NCI-H774 (cell line): Measurements from ENCODE around the gene KCNN1.
"Not testable (repeated sequence)": the region's sequence is repeated elsewhere in the genome, so short reads cannot be mapped to it uniquely, and the experiment has no call there.

Source experiments
- DNase-seq: peaks from one replicate; lab custom pipeline; 2025; lab: John Stamatoyannopoulos, UW

KCNN1 gene

DNA sequence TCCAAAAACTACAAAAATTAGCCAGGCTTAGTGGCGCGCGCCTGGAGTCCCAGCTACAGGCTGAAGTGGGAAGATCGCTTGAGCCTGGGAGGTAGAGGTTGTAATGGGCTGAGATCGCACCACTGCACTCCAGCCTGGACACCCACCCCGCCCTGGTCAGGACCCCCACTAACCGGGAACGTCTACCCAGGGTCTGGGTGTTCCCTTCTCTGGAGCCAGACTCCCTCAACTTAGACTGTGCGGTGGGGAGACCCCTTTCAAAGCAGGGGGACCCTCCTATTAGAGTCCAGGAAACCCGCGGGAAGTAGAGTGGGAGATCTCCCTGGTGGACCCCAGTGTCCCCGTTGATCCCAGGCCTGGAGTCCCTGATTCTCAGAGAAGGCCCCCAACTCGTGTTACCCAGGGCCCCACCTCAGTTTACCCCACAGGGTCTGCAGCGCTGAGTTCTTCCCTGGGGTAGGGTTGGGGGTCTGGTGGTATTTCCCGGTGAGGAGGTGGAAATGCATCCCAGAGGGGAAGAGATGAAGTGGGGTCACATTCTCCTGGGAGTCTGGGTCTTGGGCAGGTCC lies 35.0 kb downstream of the KCNN1 start:
- DNase-seq = no peak

DNA sequence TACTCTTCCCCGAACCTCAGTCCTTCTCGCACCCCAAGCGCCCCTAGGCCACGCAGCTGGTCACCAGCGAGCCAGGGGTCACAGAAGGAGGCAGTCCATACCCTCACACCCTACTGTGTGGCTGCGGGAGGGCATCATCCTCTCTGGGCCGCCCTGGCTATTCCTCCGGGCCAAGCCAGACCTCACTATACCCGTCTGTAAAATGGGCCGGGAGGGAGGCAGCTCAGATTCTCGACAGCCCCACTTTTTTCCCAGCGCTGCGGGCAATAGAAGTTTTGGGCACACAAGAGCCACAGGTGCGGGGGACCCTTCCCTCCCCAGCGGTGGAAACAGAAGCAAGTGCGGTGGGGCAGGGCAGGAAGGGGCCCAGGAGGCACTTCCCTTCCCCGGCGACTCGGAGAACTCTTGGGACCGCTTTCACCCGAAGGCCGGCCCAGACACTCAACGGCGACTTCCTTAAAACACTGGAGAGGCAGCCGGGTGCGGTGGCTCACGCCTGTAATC lies 35.5 kb downstream of the KCNN1 start:
- no peak for DNase-seq

DNA sequence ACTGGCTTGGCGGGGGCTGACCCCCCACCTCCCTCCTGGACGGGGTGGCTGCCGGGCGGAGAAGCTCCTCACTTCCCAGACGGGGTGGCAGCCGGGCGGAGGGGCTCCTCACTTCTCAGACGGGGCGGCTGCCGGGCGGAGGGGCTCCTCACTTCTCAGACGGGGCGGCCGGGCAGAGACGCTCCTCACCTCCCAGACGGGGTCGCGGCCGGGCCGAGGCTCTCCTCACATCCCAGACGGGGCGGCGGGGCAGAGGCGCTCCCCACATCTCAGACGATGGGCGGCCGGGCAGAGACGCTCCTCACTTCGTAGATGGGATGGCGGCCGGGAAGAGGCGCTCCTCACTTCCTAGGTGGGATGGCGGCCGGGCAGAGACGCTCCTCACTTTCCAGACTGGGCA lies 38.8 kb downstream of the KCNN1 start:
- DNase-seq = not testable (repeated sequence)

DNA sequence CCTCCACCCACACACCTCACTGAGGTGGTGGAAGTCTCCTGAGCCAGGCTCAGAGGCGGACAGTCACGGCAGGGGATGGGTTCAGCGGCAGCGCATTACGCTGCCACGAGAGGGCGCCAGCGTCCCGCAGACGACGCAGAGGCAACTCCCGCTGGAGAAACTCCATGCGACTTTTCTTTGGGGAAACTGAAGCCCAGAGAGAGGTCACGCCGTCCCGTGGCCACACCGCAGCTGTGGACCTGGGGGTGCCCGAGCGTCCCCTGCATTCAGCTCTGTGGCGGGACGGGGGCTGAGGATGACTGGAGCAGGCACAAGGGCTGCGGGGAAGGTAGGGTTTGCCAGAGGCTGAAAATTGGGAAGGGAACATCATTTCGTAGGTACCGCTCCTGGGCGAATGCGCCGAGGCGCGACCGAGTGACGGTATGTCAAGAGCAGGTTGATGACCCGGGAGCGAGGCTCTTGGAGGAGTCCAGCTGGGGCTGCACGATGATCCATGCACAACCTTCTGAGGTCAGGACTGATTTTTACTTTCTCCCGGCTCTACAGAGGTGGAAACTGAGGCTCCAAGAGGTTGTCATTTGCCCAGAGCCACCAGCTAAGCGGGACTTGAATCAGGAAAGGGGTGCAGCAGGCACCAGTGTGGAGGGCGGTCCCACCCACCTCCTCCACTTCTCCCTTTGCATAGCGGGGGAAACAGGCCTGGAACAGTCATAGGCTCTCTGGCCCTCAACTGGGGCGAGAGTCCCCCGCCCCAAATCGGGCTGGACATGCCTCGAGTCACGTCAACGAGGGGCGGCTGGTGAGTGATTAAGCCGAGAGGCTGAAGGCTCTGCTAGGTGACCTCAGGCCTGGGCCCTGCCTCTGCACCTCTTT lies 40.4 kb downstream of the KCNN1 start:
- DNase-seq = peak; percentile 58

DNA sequence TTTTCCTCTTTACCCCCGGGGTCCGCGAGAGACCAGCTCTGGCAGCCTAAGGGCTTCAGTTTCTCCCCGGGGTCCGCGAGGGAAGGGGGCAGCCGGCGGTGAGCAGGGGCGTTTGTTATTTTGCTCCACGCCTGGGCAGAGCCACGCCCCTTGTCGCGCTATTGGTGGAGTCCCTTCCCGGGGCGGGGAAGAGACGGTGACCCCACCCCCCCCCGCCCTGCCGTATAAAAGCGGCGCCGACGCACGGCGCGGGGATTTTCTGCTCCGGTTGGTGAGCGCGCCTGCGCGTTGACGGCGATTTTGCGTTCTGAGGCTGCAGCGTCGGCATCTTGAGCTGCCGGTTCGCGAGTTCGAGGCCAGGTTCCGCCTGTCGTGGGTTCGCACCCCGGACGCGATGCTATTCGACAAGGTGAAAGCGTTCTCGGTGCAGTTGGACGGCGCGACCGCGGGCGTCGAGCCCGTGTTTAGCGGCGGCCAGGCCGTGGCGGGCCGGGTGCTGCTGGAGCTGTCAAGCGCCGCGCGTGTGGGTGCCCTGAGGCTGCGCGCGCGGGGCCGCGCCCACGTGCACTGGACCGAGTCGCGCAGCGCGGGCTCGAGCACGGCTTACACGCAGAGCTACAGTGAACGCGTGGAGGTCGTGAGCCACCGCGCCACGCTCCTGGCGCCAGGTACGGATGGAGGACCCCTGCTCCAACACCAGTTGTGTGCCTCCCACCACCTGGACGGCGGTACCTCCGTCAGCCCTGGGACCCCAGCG lies 41.2 kb downstream of the KCNN1 start, which contains the start of gene ARRDC2:
ARRDC2 (plus strand) TSS at position 254 of the 757 bp plus-strand sequence; CDS start at position 395, 141 bp downstream.
- peak; percentile 86 for DNase-seq

DNA sequence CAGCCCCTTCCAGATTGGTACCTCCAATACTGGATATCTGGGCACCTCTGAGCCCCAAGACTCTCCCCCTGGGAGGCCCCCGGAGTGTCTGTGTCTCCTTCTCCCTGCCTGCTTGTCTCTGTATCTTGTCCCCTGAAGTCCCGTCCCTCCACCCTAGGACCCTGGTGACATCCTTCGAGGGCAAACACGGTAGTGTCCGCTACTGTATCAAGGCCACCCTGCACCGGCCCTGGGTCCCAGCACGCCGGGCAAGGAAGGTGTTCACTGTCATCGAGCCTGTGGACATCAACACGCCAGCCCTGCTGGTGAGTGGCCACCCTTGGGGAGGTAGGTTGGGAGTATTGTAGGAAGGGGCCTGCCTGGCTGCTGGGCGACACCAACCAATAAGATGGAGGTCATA lies 41.9 kb downstream of the KCNN1 start:
- no peak for DNase-seq

DNA sequence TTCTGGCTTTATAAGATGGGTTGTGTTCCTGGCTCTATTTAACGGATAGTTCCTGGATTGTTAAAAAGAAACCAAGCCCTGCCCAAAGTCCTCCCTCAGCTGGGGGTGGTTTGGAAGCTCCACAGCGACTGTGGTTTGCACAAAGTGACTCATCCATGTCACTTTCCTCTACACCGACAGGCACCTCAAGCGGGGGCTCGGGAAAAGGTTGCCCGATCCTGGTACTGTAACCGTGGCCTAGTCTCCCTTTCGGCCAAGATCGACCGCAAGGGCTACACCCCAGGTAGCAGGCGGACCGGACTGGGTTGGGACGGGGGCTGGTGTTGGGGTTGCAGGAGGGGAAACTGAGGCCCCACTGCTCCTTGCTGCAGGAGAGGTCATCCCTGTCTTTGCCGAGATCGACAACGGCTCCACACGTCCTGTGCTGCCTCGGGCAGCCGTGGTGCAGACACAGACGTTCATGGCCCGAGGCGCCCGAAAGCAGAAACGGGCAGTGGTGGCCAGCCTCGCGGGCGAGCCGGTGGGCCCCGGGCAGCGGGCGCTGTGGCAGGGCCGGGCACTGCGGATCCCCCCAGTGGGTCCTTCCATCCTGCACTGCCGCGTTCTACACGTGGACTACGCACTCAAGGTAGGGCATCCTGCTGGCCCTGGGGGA lies 42.6 kb downstream of the KCNN1 start:
- no peak for DNase-seq

DNA sequence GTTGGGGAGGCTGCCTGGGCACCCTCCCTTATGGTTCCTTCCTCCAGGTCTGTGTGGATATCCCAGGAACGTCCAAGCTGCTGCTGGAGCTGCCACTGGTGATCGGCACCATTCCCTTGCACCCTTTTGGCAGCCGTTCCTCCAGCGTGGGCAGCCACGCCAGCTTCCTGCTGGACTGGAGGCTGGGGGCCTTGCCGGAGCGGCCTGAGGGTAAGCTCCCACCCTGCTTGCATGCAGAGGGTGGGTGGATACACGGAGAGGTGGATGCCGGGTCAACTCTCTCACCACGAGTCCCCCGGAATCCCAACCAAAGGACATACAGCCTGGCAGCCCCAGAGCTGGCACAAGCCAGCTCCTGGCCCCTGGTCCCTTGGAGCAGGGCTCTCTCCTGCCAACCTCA lies 43.2 kb downstream of the KCNN1 start:
- no peak for DNase-seq

DNA sequence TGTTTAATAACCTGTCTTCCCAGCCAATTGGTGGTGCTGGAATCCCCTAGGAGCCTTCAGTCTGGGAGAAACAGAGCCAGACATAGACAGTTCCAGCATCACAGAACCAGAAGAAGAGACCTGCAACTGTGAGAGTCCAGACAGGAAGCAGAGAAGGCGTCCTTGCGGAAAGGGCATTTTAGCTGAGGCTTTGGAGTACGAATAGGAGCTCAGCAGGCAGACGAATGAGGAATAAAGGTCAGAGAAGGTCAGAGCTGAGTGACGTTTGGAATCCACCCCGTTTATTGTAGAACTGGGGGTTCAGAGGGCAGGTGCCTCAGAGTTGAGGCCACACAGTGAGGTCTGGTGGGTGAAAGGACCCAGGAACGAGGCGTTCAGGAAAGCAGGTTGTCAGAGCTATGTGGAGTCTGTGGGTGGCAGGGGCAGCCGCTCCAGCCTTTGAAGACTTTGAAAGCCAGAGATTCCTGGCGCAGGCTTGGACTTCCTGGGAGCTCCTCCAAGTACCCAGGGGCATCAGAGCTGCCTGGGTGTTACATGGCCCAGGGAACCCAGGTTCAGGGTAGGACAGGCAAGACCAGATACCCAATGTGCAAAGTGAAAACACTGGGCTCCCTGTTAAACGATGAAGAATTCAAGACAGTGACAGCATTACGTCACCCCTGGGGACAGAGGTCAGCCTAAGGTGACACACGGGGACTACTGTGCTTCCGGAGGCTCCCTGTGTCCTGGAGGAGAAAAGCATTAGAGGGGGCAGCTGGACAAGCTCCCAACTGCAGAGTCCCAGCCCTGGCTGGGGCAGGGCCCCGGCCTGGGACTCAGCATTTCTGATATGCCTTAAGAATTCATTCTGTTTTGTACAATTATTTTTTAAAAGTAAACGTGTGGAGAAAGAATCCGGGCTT lies 46.6 kb downstream of the KCNN1 start:
- DNase-seq = no peak

DNA sequence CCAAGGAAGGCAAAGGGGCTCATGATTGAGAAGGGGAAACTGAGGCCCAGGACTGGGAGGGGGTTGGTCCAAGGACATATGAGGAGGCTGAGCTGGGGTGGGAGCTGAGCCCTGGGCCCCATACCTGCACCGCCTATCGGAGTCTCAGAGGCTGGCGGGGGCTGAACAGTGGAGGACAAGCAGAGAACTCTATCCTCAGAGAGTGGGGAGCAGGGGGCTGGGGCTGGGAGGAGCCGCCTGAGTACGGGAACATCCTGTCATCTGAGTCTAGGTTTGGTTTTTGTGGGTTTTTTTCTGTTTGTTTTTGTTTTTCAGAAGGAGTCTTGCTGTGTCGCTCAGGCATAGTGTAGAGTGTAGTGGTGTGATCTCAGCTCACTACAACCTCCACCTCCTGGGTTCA lies 47.3 kb downstream of the KCNN1 start:
- no peak for DNase-seq

DNA sequence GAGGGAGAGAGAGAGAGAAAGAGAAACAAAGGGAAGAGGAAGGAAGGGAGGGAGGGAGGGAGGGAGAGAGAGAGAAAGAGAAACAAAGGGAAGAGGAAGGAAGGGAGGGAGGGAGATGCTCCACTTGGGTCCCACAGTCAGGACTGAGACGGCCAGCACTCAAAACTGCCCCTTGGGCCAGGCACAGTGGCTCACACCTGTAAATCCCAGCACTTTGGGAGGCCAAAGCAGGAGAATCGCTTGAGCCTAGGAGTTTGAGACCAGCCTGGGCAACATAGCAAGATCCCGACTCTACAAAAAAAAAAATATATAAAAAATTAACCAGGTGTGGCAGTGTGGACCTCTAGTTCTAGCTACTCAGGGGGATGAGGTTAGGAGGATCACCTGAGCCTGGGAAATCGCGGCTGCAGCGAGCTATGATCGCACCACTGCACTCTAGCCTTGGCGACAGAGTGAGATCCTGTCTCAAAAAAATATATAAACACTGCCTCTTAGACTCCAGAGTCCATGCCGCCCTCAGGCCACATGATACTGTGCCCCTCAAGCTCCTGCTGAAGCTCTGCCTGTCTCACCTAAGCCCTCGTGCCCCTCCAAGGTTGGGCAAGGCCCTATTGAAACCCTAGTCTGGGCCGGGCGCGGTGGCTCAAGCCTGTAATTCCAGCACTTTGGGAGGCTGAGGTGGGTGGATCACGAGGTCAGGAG lies 49.5 kb downstream of the KCNN1 start:
- no peak for DNase-seq

DNA sequence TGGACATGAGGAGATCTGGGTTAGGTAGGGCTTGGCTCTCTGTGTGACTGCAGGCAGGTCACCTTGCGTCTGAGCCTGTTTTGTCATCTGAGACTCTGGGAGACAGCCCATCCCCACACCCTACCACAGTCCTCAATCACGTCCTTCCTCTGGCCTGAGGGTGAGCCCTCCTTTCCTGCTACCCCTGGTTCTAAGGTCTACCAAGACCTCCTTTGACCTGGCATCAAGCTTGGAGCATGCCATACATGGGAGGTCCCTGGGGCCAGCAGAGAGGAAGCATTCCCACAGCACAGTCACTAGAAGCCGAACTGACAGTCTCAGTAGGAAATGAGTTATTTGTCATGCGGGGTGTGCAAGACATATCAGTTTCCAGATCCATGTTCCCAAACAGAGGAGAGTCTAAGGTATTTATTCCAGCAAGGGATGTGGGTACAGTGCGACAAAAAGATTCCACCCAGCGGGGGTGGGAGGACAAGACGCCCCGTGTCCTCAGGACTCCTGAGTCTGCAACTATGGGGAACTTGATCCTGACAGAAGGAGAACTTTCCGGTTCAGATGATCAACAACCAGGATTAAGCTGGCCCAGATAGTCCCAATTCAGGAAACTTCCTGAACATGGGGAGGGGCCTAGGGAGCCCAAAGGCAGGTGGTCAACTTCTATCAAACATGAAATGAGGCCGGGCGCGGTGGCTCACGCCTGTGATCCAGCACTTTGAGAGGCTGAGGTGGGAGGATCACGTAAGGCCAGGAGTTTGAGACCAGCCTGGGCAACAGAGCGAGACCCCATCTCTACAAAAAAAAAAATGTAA lies 50.6 kb downstream of the KCNN1 start:
- DNase-seq = no peak

DNA sequence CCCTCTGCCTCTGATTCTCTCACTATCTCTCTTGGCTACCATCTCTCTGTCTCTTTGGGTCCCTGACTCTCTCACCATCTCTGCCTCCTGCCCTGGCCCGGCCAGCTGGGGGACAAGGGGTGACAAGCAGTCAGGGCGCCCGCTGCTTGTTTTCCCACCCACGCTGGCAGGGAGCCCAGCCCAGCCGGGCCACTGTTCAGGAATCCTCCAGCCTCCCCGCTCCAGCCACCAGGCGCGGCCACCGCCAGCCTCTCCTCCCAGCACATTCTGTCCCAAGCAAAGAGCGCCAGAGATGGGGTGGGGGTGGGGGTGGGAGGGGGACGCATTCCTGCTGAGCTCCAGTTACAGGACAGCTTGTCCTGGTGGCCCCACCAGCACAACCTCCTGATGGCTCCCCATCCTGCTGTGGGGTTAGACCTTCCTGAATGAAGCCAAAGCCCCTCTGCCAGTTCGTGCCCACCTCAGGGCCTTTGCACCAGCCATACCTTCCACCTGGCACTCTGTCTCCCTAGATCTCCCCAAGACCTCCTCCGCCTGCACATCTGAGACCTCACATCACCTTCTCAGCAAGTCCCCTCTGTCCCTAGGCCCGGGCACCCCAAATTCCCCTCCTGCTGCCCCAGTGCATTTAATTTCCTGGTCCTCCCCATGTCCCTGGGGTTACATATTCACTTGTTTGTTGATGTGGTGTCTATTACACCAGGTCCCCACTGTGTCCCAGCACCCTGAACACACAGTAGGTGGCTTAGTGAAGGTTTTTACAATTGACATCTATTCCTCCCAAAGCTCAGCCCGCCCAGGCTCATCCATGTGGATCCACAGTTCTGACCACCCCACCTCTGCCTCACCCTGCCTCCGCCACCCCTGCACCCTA lies 53.5 kb downstream of the KCNN1 start:
- no peak for DNase-seq

DNA sequence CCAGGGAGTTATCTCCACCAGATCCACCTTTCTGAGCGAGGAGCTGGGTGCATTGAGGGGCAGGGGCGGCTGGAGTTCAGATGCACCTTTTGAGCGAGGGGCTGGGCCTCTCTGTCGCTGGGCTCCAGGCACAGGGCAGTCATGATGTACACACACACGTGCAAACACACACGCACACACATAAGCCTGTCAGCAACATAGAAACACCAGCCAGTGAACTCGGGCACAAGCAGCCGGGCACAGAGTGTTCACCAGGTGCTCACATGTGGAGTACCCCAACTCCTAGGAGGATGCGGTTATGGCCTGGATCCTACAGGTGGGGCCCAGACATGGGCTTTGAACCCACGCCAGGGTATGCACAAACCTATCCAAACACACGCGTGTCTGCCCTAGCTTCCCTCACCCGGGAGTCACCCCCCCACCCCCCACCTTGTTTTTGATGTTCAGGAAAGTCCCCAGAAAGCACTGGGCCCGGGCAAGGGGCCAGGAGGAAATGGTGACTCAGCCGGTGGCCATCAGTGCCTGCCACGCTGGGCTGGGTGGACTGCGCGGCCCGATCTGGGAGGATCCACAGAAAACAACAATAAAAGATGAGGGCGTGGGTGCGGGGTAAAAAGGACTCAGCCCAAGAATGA lies 54.3 kb downstream of the KCNN1 start:
- no peak for DNase-seq

DNA sequence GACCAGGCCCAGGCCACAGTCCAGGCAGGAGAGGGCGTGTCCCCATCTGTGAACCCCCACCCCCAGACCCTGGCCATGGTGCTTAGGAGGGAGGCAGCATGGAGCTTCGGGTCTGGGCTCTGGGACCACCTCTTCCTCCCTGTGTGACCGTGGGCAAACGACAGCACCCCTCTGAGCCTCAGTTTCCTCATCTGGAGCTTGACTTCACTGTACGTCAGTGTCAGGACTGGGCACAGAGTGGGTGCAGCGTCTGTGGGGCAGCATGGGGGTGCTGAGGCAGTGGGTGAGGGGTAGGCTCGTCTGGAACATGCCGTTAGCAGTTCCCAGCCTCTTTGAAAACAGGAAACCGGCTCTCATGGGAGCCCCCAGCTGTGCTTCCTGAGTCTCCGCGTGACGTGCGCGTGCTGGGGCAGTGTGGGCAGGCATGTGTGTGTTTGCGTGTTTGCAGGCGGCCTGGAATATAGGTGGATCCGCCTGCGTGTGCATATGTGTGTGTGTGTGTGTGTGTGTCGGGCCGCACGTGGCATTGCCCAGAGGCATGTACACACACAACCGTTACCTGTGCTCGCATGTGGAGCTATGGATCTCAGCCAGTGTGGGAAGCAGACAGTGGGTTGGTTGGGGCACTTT lies 56.8 kb downstream of the KCNN1 start:
- no peak for DNase-seq

DNA sequence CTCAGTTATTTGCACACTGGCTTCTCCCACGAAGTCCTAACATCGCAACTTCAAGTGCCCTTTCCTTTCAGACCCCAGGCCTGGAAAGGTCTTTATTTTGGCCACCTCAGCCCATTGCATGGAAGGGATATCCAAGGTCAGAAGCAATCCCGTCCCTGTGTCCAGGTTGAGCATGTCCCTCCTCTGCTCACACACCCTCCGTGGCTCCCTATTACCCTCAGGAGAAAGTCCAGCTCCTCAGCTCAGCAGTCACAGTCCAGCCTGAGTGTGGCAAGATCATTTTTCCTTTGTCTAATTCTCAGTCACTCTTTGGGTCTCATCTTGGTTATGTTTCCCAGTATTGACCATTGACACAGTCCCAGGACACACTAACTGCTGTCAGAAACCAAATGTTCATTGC lies 60.2 kb downstream of the KCNN1 start:
- no peak for DNase-seq

DNA sequence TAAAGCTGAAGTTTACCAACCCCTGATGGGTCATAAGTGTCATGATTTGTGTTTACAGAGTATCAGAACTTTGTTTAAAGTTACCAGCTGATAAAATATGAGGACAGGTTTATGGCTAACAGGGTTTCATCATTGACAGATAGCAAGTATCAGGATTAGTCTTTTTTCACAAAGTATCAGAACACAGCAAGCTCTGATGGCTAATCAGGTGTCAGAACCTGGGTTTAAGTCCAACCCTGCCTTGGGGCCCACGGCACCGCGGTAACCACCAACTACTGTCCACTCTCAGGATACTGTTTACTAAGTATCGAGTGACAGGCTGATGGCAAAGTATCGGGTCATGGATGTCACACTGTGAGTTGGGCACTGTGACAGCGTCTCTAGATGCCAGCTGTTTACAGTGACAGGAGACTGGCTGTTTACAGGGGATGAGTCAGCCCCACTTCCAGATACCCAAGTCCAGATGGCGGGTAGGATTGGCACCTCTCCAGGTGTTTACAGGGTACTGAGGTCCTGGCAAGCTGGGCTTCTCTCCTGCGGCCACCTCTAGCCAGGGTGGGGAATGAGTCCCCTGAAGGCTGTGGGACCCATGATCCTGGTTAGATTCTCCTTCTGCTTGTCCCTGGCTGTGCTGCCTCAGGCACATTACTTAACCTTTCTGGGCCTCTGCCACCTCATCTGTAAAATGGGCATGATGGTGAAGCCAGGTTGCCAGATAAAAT lies 62.9 kb downstream of the KCNN1 start:
- DNase-seq = peak; percentile 35
